ENCODE results near the gene GNL3.

GNL3 gene

GRCh38 chr3:52733256-52733891 is 47.5 kb downstream of the GNL3 start:
- no peaks in the 10 kb centered on the region for H3K27me3 ChIP-seq
- no peaks in the 10 kb centered on the region for H4K20me1 ChIP-seq
- peaks cover 67% of the 10 kb centered on the region for H3K9me3 ChIP-seq
- no peak overlapping the region for H3K9ac ChIP-seq
- no peak overlapping the region for H3K4me2 ChIP-seq
- H3K36me3 ChIP-seq = peaks cover 96% of the 10 kb centered on the region
- no peak overlapping the region for H3K27ac ChIP-seq
- H3K4me3 ChIP-seq = no peak overlapping the region
- peaks cover 9% of the 10 kb centered on the region; the same call in 1 of the 2 replicates for H3K4me1 ChIP-seq
- TF ChIP-seq Cebpa-rat (IDR thresholded peaks at IDR 0.05) = no peak

GRCh38 chr3:52739730-52740129 is 53.9 kb downstream of the GNL3 start:
- no peak for TF ChIP-seq Cebpa-rat (IDR thresholded peaks at IDR 0.05)
- no peaks in the 10 kb centered on the region for H3K4me1 ChIP-seq
- H3K9me3 ChIP-seq = peaks cover 3% of the 10 kb centered on the region
- H3K27ac ChIP-seq = no peak overlapping the region
- H3K9ac ChIP-seq = no peak overlapping the region
- no peak overlapping the region for H3K4me3 ChIP-seq
- peaks cover 93% of the 10 kb centered on the region for H3K36me3 ChIP-seq
- no peak overlapping the region for H3K4me2 ChIP-seq
- H4K20me1 ChIP-seq = no peaks in the 10 kb centered on the region
- no peaks in the 10 kb centered on the region for H3K27me3 ChIP-seq

DNA sequence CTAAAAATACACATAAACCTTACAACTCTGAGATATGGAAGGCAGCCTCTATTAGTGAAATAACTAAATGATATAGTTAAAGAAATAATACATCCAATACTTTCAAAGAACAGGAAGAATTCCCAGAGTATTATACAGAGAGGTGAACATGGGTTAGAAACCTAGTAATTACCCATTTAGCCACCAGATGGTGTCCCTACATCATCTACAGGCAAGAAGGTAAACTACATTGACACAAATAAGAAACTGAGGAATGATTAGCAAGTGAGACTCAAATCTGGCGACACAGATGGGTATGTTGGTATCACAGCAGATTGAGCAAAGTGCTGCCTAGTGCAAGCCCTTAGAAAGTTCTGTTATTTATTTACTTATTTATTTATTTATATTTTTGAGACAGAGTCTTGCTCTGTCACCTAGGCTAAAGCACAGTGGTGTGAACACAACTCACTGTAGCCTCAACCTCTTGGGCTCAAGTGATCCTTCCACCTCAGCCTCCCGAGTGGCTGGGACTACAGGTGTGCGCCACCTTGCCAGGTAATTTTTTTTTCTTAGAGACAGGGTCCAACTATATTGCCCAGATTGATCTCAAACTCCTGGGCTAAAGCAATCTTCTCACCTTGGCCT is 56.7 kb downstream of the GNL3 start:
- H3K36me3 ChIP-seq = peaks cover 97% of the 10 kb centered on the region

GRCh38 chr3:52743152-52743551 is 57.3 kb downstream of the GNL3 start:
- Histone ChIP-seq H3K27me3 (no peaks in the 10 kb centered on the region), H4K20me1 (no peaks in the 10 kb centered on the region), H3K4me3 (no peak overlapping the region), H3K36me3 (peaks cover 96% of the 10 kb centered on the region), H3K27ac (no peak overlapping the region), H3K4me1 (no peaks in the 10 kb centered on the region), H3K9ac (no peak overlapping the region), H3K4me2 (no peak overlapping the region), H3K9me3 (no peaks in the 10 kb centered on the region)
- TF ChIP-seq Cebpa-rat (IDR thresholded peaks at IDR 0.05) = no peak

More for the DNA sequence above, 56.7 kb downstream of the GNL3 start:
- Histone ChIP-seq H3K4me3 (no peak overlapping the region), H3K9ac (no peak overlapping the region), H3K9me3 (no peaks in the 10 kb centered on the region), H3K4me1 (no peaks in the 10 kb centered on the region), H3K27ac (no peak overlapping the region), H3K4me2 (no peak overlapping the region), H3K27me3 (no peaks in the 10 kb centered on the region), H4K20me1 (no peaks in the 10 kb centered on the region)
- no peak for TF ChIP-seq Cebpa-rat (IDR thresholded peaks at IDR 0.05)

DNA sequence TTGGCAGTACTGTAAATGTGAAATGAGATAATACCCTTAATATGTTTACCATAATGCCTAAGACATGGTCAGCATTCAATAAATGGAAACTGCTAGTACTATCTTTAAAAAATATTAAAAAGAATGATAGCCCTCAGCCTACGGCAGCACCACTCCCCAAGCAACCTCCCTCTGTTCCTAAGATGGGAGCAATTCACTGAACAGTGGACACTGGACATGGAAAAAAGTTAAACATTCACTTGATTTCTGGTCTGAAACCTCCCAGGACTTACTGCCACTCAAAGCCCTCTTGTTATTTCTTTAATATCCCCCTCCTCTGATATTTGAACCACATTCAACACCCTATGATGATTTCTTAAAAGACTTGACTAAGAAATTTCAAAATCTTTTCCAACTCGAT is 57.9 kb downstream of the GNL3 start:
- Histone ChIP-seq H3K4me2 (no peak overlapping the region), H3K27ac (no peak overlapping the region), H3K36me3 (peaks cover 95% of the 10 kb centered on the region), H4K20me1 (no peaks in the 10 kb centered on the region), H3K4me1 (no peaks in the 10 kb centered on the region), H3K9me3 (no peaks in the 10 kb centered on the region), H3K9ac (no peak overlapping the region), H3K27me3 (no peaks in the 10 kb centered on the region), H3K4me3 (no peak overlapping the region)
- TF ChIP-seq Cebpa-rat (IDR thresholded peaks at IDR 0.05) = no peak

Data from BLaER1 (cell line).